ENCODE results near the gene DDX19B. TPM values are rescaled to one million over a fixed set of nuclear protein-coding genes. Genes with fewer than 3 reads are reported as not detected.

Gene DDX19B
- polyA plus RNA-seq, 3 donors: 29.2 to 33.0 (median 31.9) TPM

DNA sequence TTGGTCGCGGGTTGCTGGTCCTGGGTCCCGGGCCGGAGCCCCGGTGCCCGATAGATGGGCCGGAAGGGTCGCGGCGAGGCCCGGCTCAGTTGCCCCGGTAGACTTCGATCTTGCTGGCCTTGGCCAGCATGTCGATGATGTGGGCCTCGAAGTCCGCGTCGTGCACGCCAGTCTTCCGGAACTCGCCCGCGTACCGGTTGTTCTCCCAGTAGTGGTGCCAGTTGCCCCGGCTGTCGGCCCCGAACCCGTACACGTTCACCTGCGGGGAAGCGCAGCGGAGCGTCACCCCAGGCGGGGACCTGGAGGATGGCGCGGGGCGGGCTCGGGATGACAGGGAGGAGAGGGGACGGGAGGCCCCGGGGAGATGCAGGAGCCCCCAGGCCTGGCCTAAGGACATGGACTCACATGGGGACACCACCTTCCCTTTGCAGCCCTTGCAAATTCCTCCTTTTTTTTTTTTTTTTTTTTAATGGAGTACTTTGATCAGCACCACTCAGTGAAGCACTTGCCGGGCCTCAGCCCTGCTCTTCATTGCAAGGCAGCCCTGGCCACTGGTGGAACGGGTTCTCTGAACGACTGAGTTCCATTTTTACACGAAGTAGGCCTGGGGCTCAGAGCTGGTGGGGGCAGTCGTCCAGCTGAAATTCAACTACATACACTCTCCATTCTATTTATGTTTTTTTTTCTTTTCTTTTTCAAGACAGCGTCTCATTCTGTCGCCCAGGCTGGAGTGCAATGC is 82.8 kb downstream of the DDX19B start:
- Mint-ChIP-seq H3K27me3 (ENCODE audit: low read depth in 3 of 3) (peaks cover 0 to 3% (median 1%) of the 10 kb centered on the region in 3 donors), H3K36me3 (peaks cover 17 to 34% of the 10 kb centered on the region in 2 donors), H3K27ac (peak overlapping the region in 4 of 7 donors; percentile 18 to 69 (median 40)), H3K9me3 (no peaks in the 10 kb centered on the region), H3K4me3 (peak overlapping the region; percentile 83 to 89), H3K4me1 (peaks cover 25% of the 10 kb centered on the region)
- H3K9ac ChIP-seq (ENCODE audit: insufficient read depth, low read length, poor library complexity, severe bottlenecking): peak overlapping the region; percentile 70
- peak overlapping the region; percentile 91 for H2AFZ ChIP-seq (ENCODE audit: insufficient read depth, low read depth, low read length, poor library complexity, severe bottlenecking)
- 10% methylated on average over 40 of the region's 47 CpGs for WGBS (ENCODE audit: insufficient coverage)
- no peak for DNase-seq
- peaks cover 4% of the 10 kb centered on the region for H4K20me1 ChIP-seq (ENCODE audit: insufficient read depth, low read length)
- peak overlapping the region; percentile 50 to 72 for H3K27ac ChIP-seq (ENCODE audit: low read depth in 1 of 2, low read length in 2 of 2)
- H3K4me3 ChIP-seq (replicated peaks in 1 of 3; ENCODE audit: low read depth in 2 of 3, low read length in 3 of 3): peak overlapping the region; percentile 42 to 84 (median 72)
- H3K27me3 ChIP-seq (ENCODE audit: control insufficient read depth in 2 of 2, insufficient read depth in 2 of 2, low read length in 2 of 2): no peaks in the 10 kb centered on the region
- no peaks in the 10 kb centered on the region for H3K9me3 ChIP-seq (replicated peaks in 1 of 2; ENCODE audit: control insufficient read depth in 1 of 2, insufficient read depth in 1 of 2, low read length in 2 of 2)
- H3K4me2 ChIP-seq (replicated peaks; ENCODE audit: extremely low read depth, low read length, poor library complexity, severe bottlenecking): peak overlapping the region; percentile 97
- intact Hi-C loops (cut with micrococcal nuclease): loop anchor here (5.0 to 10.0 kb wide), 4 partner anchors 34 to 143 kb away; partner anchors contain the start of genes COG4 (in 2 of the 2), SF3B3 (in 2 of the 2) and DDX19A (in 1 of the 2)
- TF ChIP-seq, protein P1, sequence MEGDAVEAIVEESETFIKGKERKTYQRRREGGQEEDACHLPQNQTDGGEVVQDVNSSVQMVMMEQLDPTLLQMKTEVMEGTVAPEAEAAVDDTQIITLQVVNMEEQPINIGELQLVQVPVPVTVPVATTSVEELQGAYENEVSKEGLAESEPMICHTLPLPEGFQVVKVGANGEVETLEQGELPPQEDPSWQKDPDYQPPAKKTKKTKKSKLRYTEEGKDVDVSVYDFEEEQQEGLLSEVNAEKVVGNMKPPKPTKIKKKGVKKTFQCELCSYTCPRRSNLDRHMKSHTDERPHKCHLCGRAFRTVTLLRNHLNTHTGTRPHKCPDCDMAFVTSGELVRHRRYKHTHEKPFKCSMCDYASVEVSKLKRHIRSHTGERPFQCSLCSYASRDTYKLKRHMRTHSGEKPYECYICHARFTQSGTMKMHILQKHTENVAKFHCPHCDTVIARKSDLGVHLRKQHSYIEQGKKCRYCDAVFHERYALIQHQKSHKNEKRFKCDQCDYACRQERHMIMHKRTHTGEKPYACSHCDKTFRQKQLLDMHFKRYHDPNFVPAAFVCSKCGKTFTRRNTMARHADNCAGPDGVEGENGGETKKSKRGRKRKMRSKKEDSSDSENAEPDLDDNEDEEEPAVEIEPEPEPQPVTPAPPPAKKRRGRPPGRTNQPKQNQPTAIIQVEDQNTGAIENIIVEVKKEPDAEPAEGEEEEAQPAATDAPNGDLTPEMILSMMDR (IDR thresholded peaks at IDR 0.05): no peak
- H3K79me2 ChIP-seq (ENCODE audit: insufficient read depth, low read length): peaks cover 15% of the 10 kb centered on the region
- H3K4me1 ChIP-seq (ENCODE audit: control insufficient read depth in 1 of 2, insufficient read depth in 2 of 2, low read length in 2 of 2): peaks cover 23 to 30% of the 10 kb centered on the region in 2 donors
- peaks cover 3 to 24% of the 10 kb centered on the region in 2 donors for H3K36me3 ChIP-seq (replicated peaks in 1 of 2; ENCODE audit: control insufficient read depth in 1 of 2, insufficient read depth in 2 of 2, low read length in 2 of 2)

DNA sequence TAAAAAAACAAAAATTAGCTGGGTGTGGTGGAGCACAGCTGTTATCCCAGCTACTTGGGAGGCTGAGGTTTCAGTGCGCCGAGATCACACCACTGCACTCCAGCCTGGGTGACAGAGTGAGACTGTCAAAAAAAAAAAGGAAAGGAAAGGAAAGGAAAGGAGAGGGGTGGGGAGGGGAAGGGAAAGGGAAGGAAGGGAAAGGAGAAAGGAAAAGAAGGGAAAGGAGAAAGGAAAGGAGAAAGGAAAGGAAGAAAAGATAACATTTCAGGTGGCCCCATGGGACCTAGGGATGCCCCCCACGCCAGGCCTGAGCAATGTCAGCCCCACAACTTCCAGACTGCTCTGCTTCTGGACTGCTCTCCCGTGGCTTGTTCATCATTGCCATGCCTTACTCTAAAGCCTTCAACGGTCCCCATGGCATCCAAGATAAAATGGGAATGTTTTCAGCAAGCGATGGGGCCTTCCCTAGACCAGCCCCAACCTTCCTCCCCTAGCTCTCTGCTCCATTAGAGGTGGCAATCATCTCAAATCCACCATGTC is 84.5 kb downstream of the DDX19B start:
- WGBS (ENCODE audit: insufficient coverage): 96% methylated on average over 6 of the region's 6 CpGs
- intact Hi-C loops (cut with micrococcal nuclease): loop anchor here (5.0 to 10.0 kb wide), 4 partner anchors 36 to 141 kb away; partner anchors contain the start of genes COG4 (in 2 of the 2), SF3B3 (in 2 of the 2) and DDX19A (in 1 of the 2)
- no peak overlapping the region for H3K27ac ChIP-seq (ENCODE audit: low read depth in 1 of 2, low read length in 2 of 2)
- TF ChIP-seq, protein P1 (IDR thresholded peaks at IDR 0.05): no peak
- H3K79me2 ChIP-seq (ENCODE audit: insufficient read depth, low read length): peaks cover 15% of the 10 kb centered on the region
- H3K4me3 Mint-ChIP-seq: no peak overlapping the region
- DNase-seq: no peak
- peaks cover 4% of the 10 kb centered on the region for H4K20me1 ChIP-seq (ENCODE audit: insufficient read depth, low read length)
- H2AFZ ChIP-seq (ENCODE audit: insufficient read depth, low read depth, low read length, poor library complexity, severe bottlenecking): no peak overlapping the region
- peaks cover 20% of the 10 kb centered on the region for H3K4me1 Mint-ChIP-seq
- no peaks in the 10 kb centered on the region for H3K27me3 ChIP-seq (ENCODE audit: control insufficient read depth in 2 of 2, insufficient read depth in 2 of 2, low read length in 2 of 2)
- no peak overlapping the region for H3K4me2 ChIP-seq (replicated peaks; ENCODE audit: extremely low read depth, low read length, poor library complexity, severe bottlenecking)
- H3K9ac ChIP-seq (ENCODE audit: insufficient read depth, low read length, poor library complexity, severe bottlenecking): no peak overlapping the region
- H3K9me3 Mint-ChIP-seq: no peaks in the 10 kb centered on the region
- peak overlapping the region in 2 of 7 donors; percentile 9 to 32 for H3K27ac Mint-ChIP-seq
- peaks cover 0 to 3% (median 1%) of the 10 kb centered on the region in 3 donors for H3K27me3 Mint-ChIP-seq (ENCODE audit: low read depth in 3 of 3)
- H3K36me3 Mint-ChIP-seq: peaks cover 31 to 47% of the 10 kb centered on the region in 2 donors
- peaks cover 23 to 30% of the 10 kb centered on the region in 2 donors for H3K4me1 ChIP-seq (ENCODE audit: control insufficient read depth in 1 of 2, insufficient read depth in 2 of 2, low read length in 2 of 2)
- H3K36me3 ChIP-seq (replicated peaks in 1 of 2; ENCODE audit: control insufficient read depth in 1 of 2, insufficient read depth in 2 of 2, low read length in 2 of 2): peaks cover 16 to 40% of the 10 kb centered on the region in 2 donors
- no peaks in the 10 kb centered on the region for H3K9me3 ChIP-seq (replicated peaks in 1 of 2; ENCODE audit: control insufficient read depth in 1 of 2, insufficient read depth in 1 of 2, low read length in 2 of 2)
- H3K4me3 ChIP-seq (replicated peaks in 1 of 3; ENCODE audit: low read depth in 2 of 3, low read length in 3 of 3): no peak overlapping the region

Small RNA genes lying within 50 kb of the gene (small RNA-seq; reads per million reads assigned to genes)
- gene RN7SL279P (ENCODE audit: insufficient read length, low read depth): not detected

Other genes starting within 250 kb of the DDX19B start
- 10 to 100 TPM in 1 of 3 donors, 1 to 10 TPM in 2; 5.1 to 26.4 (median 5.7) TPM for gene PDPR, start 184.9 kb upstream of the DDX19B start, polyA plus RNA-seq
- gene CLEC18C, start 125.4 kb upstream of the DDX19B start, polyA plus RNA-seq: under 1 TPM in 1 of 3 donors, not detected in 2; 0.65 TPM
- gene EXOSC6, start 47.2 kb upstream of the DDX19B start, polyA plus RNA-seq: 1 to 10 TPM; 1.7 to 6.4 (median 4.1) TPM
- gene AARS1, start 9.7 kb upstream of the DDX19B start, polyA plus RNA-seq: 10 to 100 TPM; 13.9 to 16.6 (median 16.3) TPM
- 10 to 100 TPM; 18.4 to 25.3 (median 21.5) TPM for gene DDX19A, start 47.7 kb downstream of the DDX19B start, polyA plus RNA-seq
- 10 to 100 TPM; 13.5 to 20.0 (median 18.4) TPM for gene ST3GAL2, start 139.9 kb downstream of the DDX19B start, polyA plus RNA-seq
- 10 to 100 TPM in 1 of 3 donors, 1 to 10 TPM in 2; 4.2 to 19.0 (median 6.4) TPM for gene FCSK, start 155.4 kb downstream of the DDX19B start, polyA plus RNA-seq
- 10 to 100 TPM; 37.6 to 40.6 (median 40.1) TPM for gene COG4, start 224.4 kb downstream of the DDX19B start, polyA plus RNA-seq
- gene SF3B3, start 224.6 kb downstream of the DDX19B start, polyA plus RNA-seq: 10 to 100 TPM; 34.2 to 52.3 (median 42.1) TPM